HL-60/S4 (cell line): ENCODE measurements around the gene TMEM120A.

ENCODE experiments used
- in situ Hi-C: fragments of 300-500 bp; cut with MboI; formaldehyde crosslinking; loops from 2 replicates; pipeline ENCODE4 v1.14.3; 2022; ENCODE audit warnings: low sequenced_read_pairs

TMEM120A gene

GRCh38 chr7:75960372-75960771, 34.0 kb downstream of the TMEM120A start:
- in situ Hi-C loops = no loop called here

GRCh38 chr7:75958802-75959543, 35.4 kb downstream of the TMEM120A start:
- in situ Hi-C loops = no loop called here

GRCh38 chr7:75957021-75957736, 37.2 kb downstream of the TMEM120A start:
- in situ Hi-C loops = no loop called here

- in situ Hi-C loops = no loop called here
Measured at GRCh38 chr7:75955331-75955955, 39.0 kb downstream of the TMEM120A start.

- in situ Hi-C loops = no loop called here
Measured at GRCh38 chr7:75953931-75954330, 40.5 kb downstream of the TMEM120A start.

- in situ Hi-C loops = no loop called here
Measured at GRCh38 chr7:75953431-75953830, 41.0 kb downstream of the TMEM120A start.

- in situ Hi-C loops = no loop called here
Measured at GRCh38 chr7:75951506-75951905, 42.9 kb downstream of the TMEM120A start.

- in situ Hi-C loops = no loop called here
Measured at GRCh38 chr7:75950111-75950681, 44.2 kb downstream of the TMEM120A start.

GRCh38 chr7:75948179-75948578, 46.2 kb downstream of the TMEM120A start:
- in situ Hi-C loops = no loop called here

GRCh38 chr7:75946207-75946855, 48.1 kb downstream of the TMEM120A start:
- in situ Hi-C loops = no loop called here

- in situ Hi-C loops = no loop called here
Measured at GRCh38 chr7:75945297-75946168, 48.9 kb downstream of the TMEM120A start.

GRCh38 chr7:75944507-75944906, 49.9 kb downstream of the TMEM120A start:
- in situ Hi-C loops = no loop called here

GRCh38 chr7:75943864-75944263, 50.5 kb downstream of the TMEM120A start:
- in situ Hi-C loops = no loop called here

GRCh38 chr7:75938921-75939320, 55.5 kb downstream of the TMEM120A start:
- in situ Hi-C loops = no loop called here

GRCh38 chr7:75937958-75938786, 56.2 kb downstream of the TMEM120A start:
- in situ Hi-C loops = no loop called here
